ENCODE results near the gene AMOTL2. TPM values are rescaled to one million over a fixed set of nuclear protein-coding genes. Genes with fewer than 3 reads are reported as not detected.

The AMOTL2 gene
- polyA plus RNA-seq, 1 of the 3 experiments (the other 2 are of a cell fraction) = 185 TPM

GRCh38 chr3:134325706-134326105 lies 48.5 kb downstream of the AMOTL2 start:
- CTCF ChIA-PET = interaction anchor here (0.8 kb wide), 2 partner anchors 18 to 148 kb away, joined by 3 to 4 read pairs; no protein-coding TSS in a partner anchor
- no peak overlapping the region for H2AFZ ChIP-seq (ENCODE audit: low read depth)
- no peaks in the 10 kb centered on the region for H3K9me3 ChIP-seq
- H3K9ac ChIP-seq = peak overlapping the region; percentile 61; the same call in 1 of the 2 replicates
- H4K20me1 ChIP-seq (ENCODE audit: insufficient read depth) = no peaks in the 10 kb centered on the region
- H3F3A ChIP-seq (replicated peaks; ENCODE audit: insufficient read depth) = peaks cover 51% of the 10 kb centered on the region
- WGBS (ENCODE audit: low lambda C conversion rate) = 88% methylated on average over 4 of the region's 5 CpGs
- TF ChIP-seq JUND (IDR thresholded peaks at IDR 0.05) (no peak), CTCF (IDR thresholded peaks at IDR 0.05) (no peak), MAX (IDR thresholded peaks at IDR 0.05; ENCODE audit: low read depth) (no peak)
- peaks cover 5 to 58% of the 10 kb centered on the region in 2 experiments for H3K4me1 ChIP-seq (ENCODE audit: control insufficient read depth in 1 of 2, insufficient read depth in 2 of 2, low read depth in 1 of 2, low read length in 1 of 2)
- H3K27me3 ChIP-seq (ENCODE audit: insufficient read depth) = no peaks in the 10 kb centered on the region
- DNase-seq = no peak
- H3K4me2 ChIP-seq = peak overlapping the region; percentile 76
- no peaks in the 10 kb centered on the region for H3K36me3 ChIP-seq (replicated peaks in 1 of 2; ENCODE audit: control insufficient read depth in 1 of 2, insufficient read depth in 2 of 2, low read length in 1 of 2)
- no peak overlapping the region for H3K4me3 ChIP-seq (ENCODE audit: low read depth in 2 of 2, low read length in 1 of 2)
- peak overlapping the region; percentile 80 to 99; a peak in 3 of 4 replicates for H3K27ac ChIP-seq (ENCODE audit: low read depth in 2 of 2, low read length in 1 of 2)
- H3K79me2 ChIP-seq (ENCODE audit: insufficient read depth) = no peaks in the 10 kb centered on the region
- H3K9me2 ChIP-seq = no peaks in the 10 kb centered on the region
- POLR2A ChIA-PET = interaction anchor here (0.5 kb wide), 1 partner anchor 25 kb away, joined by 3 read pairs; no protein-coding TSS in a partner anchor

- H3F3A ChIP-seq (replicated peaks; ENCODE audit: insufficient read depth) = peaks cover 46% of the 10 kb centered on the region
- H3K4me1 ChIP-seq (ENCODE audit: control insufficient read depth in 1 of 2, insufficient read depth in 2 of 2, low read depth in 1 of 2, low read length in 1 of 2) = peaks cover 5 to 53% of the 10 kb centered on the region in 2 experiments
- no peaks in the 10 kb centered on the region for H3K9me3 ChIP-seq
- ChIA-PET CTCF (interaction anchor here (0.8 kb wide), 2 partner anchors 17 to 149 kb away, joined by 3 to 4 read pairs; no protein-coding TSS in a partner anchor), POLR2A (interaction anchor here (0.5 kb wide), 1 partner anchor 26 kb away, joined by 3 read pairs; no protein-coding TSS in a partner anchor)
- H3K27ac ChIP-seq (ENCODE audit: low read depth in 2 of 2, low read length in 1 of 2) = peak overlapping the region; percentile 17 to 99; a peak in 2 of 4 replicates
- TF ChIP-seq GABPA (IDR thresholded peaks at IDR 0.05; ENCODE audit: low read depth) = no peak
- 0 out of 2 replicates have a peak, but pooled peaks have one; percentile 4 for TF ChIP-seq JUND (IDR thresholded peaks at IDR 0.05)
- DNase-seq = no peak
- WGBS (ENCODE audit: low lambda C conversion rate) = 100% methylated on average over 1 of the region's 1 CpG
- H3K27me3 ChIP-seq (ENCODE audit: insufficient read depth) = no peaks in the 10 kb centered on the region
- H3K9me2 ChIP-seq = no peaks in the 10 kb centered on the region
- H3K36me3 ChIP-seq (replicated peaks in 1 of 2; ENCODE audit: control insufficient read depth in 1 of 2, insufficient read depth in 2 of 2, low read length in 1 of 2) = no peaks in the 10 kb centered on the region
- no peak overlapping the region for H2AFZ ChIP-seq (ENCODE audit: low read depth)
- peak overlapping the region; percentile 76; the same call in 1 of the 2 replicates for H3K4me2 ChIP-seq
- no peaks in the 10 kb centered on the region for H3K79me2 ChIP-seq (ENCODE audit: insufficient read depth)
- H4K20me1 ChIP-seq (ENCODE audit: insufficient read depth) = no peaks in the 10 kb centered on the region
- no peak overlapping the region for H3K4me3 ChIP-seq (ENCODE audit: low read depth in 2 of 2, low read length in 1 of 2)
- no peak overlapping the region for H3K9ac ChIP-seq
Measured at GRCh38 chr3:134325061-134325705, 49.1 kb downstream of the AMOTL2 start.

Data from SK-N-SH (cell line).